T-helper 17 cell (primary cell): ENCODE measurements around the gene CYP2E1. TPM values are rescaled to one million over a fixed set of nuclear protein-coding genes. Genes with fewer than 3 reads are reported as not detected.
A peak's percentile ranks its signal among the peaks of the same experiment; 100 is the strongest.
"Not testable (repeated sequence)": the region's sequence is repeated elsewhere in the genome, so short reads cannot be mapped to it uniquely, and the experiment has no call there.

ENCODE experiments used
- ATAC-seq: fragments of 150-1000 bp; cut with Tn5 transposase; 2 replicates; pipeline ENCODE4 v1.10.0; 2021; ENCODE audit warnings: mild to moderate bottlenecking, moderate library complexity
- DNase-seq, 3 donors: peaks; one replicate each; pipeline versions ENCODE4 v3.0.0 to v3.0.0-alpha.2; 2020 to 2021
- H3K9me3 ChIP-seq: one replicate; pipeline ENCODE4 v1.7.0; 2013; ENCODE audit warnings: low read length, mild to moderate bottlenecking; ENCODE audit not compliant: control insufficient read depth, poor library complexity, severe bottlenecking
- H3K27ac Mint-ChIP-seq: one replicate; pipeline ENCODE4 v1.8.0; 2022; ENCODE audit warnings: mild to moderate bottlenecking, moderate library complexity, mixed read lengths
- H3K27me3 Mint-ChIP-seq: one replicate; pipeline ENCODE4 v1.8.0; 2022; ENCODE audit warnings: mixed read lengths
- H3K36me3 Mint-ChIP-seq: one replicate; pipeline ENCODE4 v1.8.0; 2022; ENCODE audit warnings: low read depth, mixed read lengths
- H3K4me1 Mint-ChIP-seq: one replicate; pipeline ENCODE4 v1.8.0; 2022; ENCODE audit warnings: mild to moderate bottlenecking, mixed read lengths
- H3K4me3 Mint-ChIP-seq: one replicate; pipeline ENCODE4 v1.8.0; 2022; ENCODE audit warnings: mild to moderate bottlenecking, moderate library complexity, mixed read lengths
- total RNA-seq, 4 donors: library from RNA in 2 of 4; stranded (reverse) in 2 of 4; gene quantifications; one replicate each; pipeline ENCODE4 v1.2.3 and lab custom pipeline; 2022 to 2026

Gene CYP2E1
- total RNA-seq, 2 donors from 2014 or later = 12.3 to 14.5 TPM

GRCh38 chr10:133511907-133512528 lies 15.1 kb upstream of the CYP2E1 start:
- DNase-seq = no peak
- Mint-ChIP-seq H3K27ac (no peak overlapping the region), H3K4me3 (no peak overlapping the region), H3K27me3 (peaks cover 5% of the 10 kb centered on the region), H3K4me1 (peaks cover 10% of the 10 kb centered on the region), H3K36me3 (peaks cover 3% of the 10 kb centered on the region)
- no peaks in the 10 kb centered on the region for H3K9me3 ChIP-seq
- no peak for ATAC-seq

GRCh38 chr10:133515471-133515870 lies 11.7 kb upstream of the CYP2E1 start:
- no peaks in the 10 kb centered on the region for H3K9me3 ChIP-seq
- DNase-seq (no peak), ATAC-seq (no peak)
- Mint-ChIP-seq H3K27ac (no peak overlapping the region), H3K4me1 (peaks cover 5% of the 10 kb centered on the region), H3K27me3 (peaks cover 5% of the 10 kb centered on the region), H3K36me3 (peaks cover 3% of the 10 kb centered on the region), H3K4me3 (no peak overlapping the region)

- no peak for DNase-seq
- Mint-ChIP-seq H3K27ac (no peak overlapping the region), H3K4me3 (no peak overlapping the region), H3K27me3 (peaks cover 5% of the 10 kb centered on the region), H3K36me3 (peaks cover 7% of the 10 kb centered on the region), H3K4me1 (peaks cover 8% of the 10 kb centered on the region)
- ATAC-seq = no peak
- no peaks in the 10 kb centered on the region for H3K9me3 ChIP-seq
Measured at GRCh38 chr10:133516057-133516456, 11.1 kb upstream of the CYP2E1 start.

GRCh38 chr10:133518517-133518916 lies 8.6 kb upstream of the CYP2E1 start:
- not testable (repeated sequence) for H3K9me3 ChIP-seq, H3K27me3 Mint-ChIP-seq, H3K4me1 Mint-ChIP-seq, H3K4me3 Mint-ChIP-seq, H3K27ac Mint-ChIP-seq, DNase-seq, ATAC-seq, H3K36me3 Mint-ChIP-seq

- peak; percentile 99 for ATAC-seq
- Mint-ChIP-seq H3K27me3 (no peaks in the 10 kb centered on the region), H3K4me1 (peaks cover 3% of the 10 kb centered on the region), H3K36me3 (peaks cover 6% of the 10 kb centered on the region), H3K4me3 (peak overlapping the region; percentile 71), H3K27ac (no peak overlapping the region)
- H3K9me3 ChIP-seq = peaks cover 4% of the 10 kb centered on the region
- peak; percentile 80 to 96 (median 86) for DNase-seq
Measured at GRCh38 chr10:133520193-133520738, 6.9 kb upstream of the CYP2E1 start.

GRCh38 chr10:133523631-133524203 lies 3.4 kb upstream of the CYP2E1 start:
- peaks cover 7% of the 10 kb centered on the region for H3K4me1 Mint-ChIP-seq
- ATAC-seq = no peak
- H3K36me3 Mint-ChIP-seq = peaks cover 6% of the 10 kb centered on the region
- H3K27me3 Mint-ChIP-seq = peaks cover 15% of the 10 kb centered on the region
- no peak overlapping the region for H3K4me3 Mint-ChIP-seq
- H3K9me3 ChIP-seq = peaks cover 4% of the 10 kb centered on the region
- no peak overlapping the region for H3K27ac Mint-ChIP-seq
- no peak for DNase-seq

GRCh38 chr10:133525444-133525843 lies 1.7 kb upstream of the CYP2E1 start:
- ATAC-seq = no peak
- H3K36me3 Mint-ChIP-seq = peaks cover 6% of the 10 kb centered on the region
- H3K27me3 Mint-ChIP-seq = peaks cover 31% of the 10 kb centered on the region
- peaks cover 18% of the 10 kb centered on the region for H3K4me1 Mint-ChIP-seq
- H3K4me3 Mint-ChIP-seq = no peak overlapping the region
- DNase-seq = no peak
- H3K27ac Mint-ChIP-seq = no peak overlapping the region
- peaks cover 4% of the 10 kb centered on the region for H3K9me3 ChIP-seq

- Mint-ChIP-seq H3K4me3 (peak overlapping the region; percentile 92), H3K27me3 (peaks cover 43% of the 10 kb centered on the region), H3K27ac (peak overlapping the region; percentile 89), H3K4me1 (peaks cover 23% of the 10 kb centered on the region), H3K36me3 (peaks cover 7% of the 10 kb centered on the region)
- H3K9me3 ChIP-seq = peaks cover 4% of the 10 kb centered on the region
- DNase-seq (no peak), ATAC-seq (no peak)
Measured at GRCh38 chr10:133527771-133528271, 658 bp downstream of the CYP2E1 start.

GRCh38 chr10:133528296-133528844 lies 1.2 kb downstream of the CYP2E1 start:
- peak; percentile 37 for ATAC-seq
- no peak for DNase-seq
- peaks cover 4% of the 10 kb centered on the region for H3K9me3 ChIP-seq
- Mint-ChIP-seq H3K36me3 (peaks cover 4% of the 10 kb centered on the region), H3K4me3 (peak overlapping the region; percentile 92), H3K27ac (peak overlapping the region; percentile 89), H3K4me1 (peaks cover 23% of the 10 kb centered on the region), H3K27me3 (peaks cover 43% of the 10 kb centered on the region)

- H3K36me3 Mint-ChIP-seq = peaks cover 4% of the 10 kb centered on the region
- H3K27me3 Mint-ChIP-seq = peaks cover 43% of the 10 kb centered on the region
- H3K9me3 ChIP-seq = no peaks in the 10 kb centered on the region
- DNase-seq = no peak
- ATAC-seq = peak; percentile 39
- peak overlapping the region; percentile 92 for H3K4me3 Mint-ChIP-seq
- H3K4me1 Mint-ChIP-seq = peaks cover 23% of the 10 kb centered on the region
- peak overlapping the region; percentile 89 for H3K27ac Mint-ChIP-seq
Measured at GRCh38 chr10:133528845-133529575, 1.8 kb downstream of the CYP2E1 start.

GRCh38 chr10:133529576-133529946 lies 2.4 kb downstream of the CYP2E1 start:
- Mint-ChIP-seq H3K27ac (peak overlapping the region; percentile 60), H3K27me3 (peaks cover 43% of the 10 kb centered on the region), H3K4me3 (peak overlapping the region; percentile 92), H3K36me3 (peaks cover 4% of the 10 kb centered on the region), H3K4me1 (peaks cover 23% of the 10 kb centered on the region)
- DNase-seq = no peak
- ATAC-seq = peak; percentile 44
- no peaks in the 10 kb centered on the region for H3K9me3 ChIP-seq

GRCh38 chr10:133530506-133530905 lies 3.3 kb downstream of the CYP2E1 start:
- Mint-ChIP-seq H3K36me3 (peaks cover 4% of the 10 kb centered on the region), H3K4me1 (peaks cover 23% of the 10 kb centered on the region), H3K27ac (peak overlapping the region; percentile 60), H3K4me3 (peak overlapping the region; percentile 92), H3K27me3 (peaks cover 41% of the 10 kb centered on the region)
- ATAC-seq (no peak), DNase-seq (no peak)
- H3K9me3 ChIP-seq = no peaks in the 10 kb centered on the region

GRCh38 chr10:133532871-133533270 lies 5.7 kb downstream of the CYP2E1 start:
- Mint-ChIP-seq H3K4me3 (no peak overlapping the region), H3K4me1 (peaks cover 23% of the 10 kb centered on the region), H3K36me3 (peaks cover 4% of the 10 kb centered on the region)

More at GRCh38 chr10:133532871-133533270, 5.7 kb downstream of the CYP2E1 start:
- no peak for ATAC-seq
- DNase-seq = no peak
- no peaks in the 10 kb centered on the region for H3K9me3 ChIP-seq
- Mint-ChIP-seq H3K27me3 (peaks cover 32% of the 10 kb centered on the region), H3K27ac (no peak overlapping the region)
